Measurements from ENCODE around the gene SLC39A5.

- no peak for TF ChIP-seq CTCF (IDR thresholded peaks at IDR 0.05)
- no peak for TF ChIP-seq POLR2A (IDR thresholded peaks at IDR 0.05)
Observed at GRCh38 chr12:56243731-56244181, 13.9 kb downstream of the SLC39A5 start.
